Thyroid gland (tissue), 4 donors: ENCODE measurements around the gene DGKD. TPM values are rescaled to one million over a fixed set of nuclear protein-coding genes. Genes with fewer than 3 reads are reported as not detected.

Source experiments
- DNase-seq, 2 donors: peaks; one replicate each; pipeline ENCODE4 v3.0.0-alpha.2; 2019
- H3K27ac ChIP-seq, 3 donors: fragments of 200-600 bp; sonication (generic); 1 replicate in 2 of 3; 2 replicates in 1 of 3; pipeline ENCODE4 v1.5.1; 2016 to 2019; ENCODE audit warnings: mild to moderate bottlenecking in 1 of 3, moderate library complexity in 1 of 3
- H3K27me3 ChIP-seq: fragments of 200-600 bp; sonication (generic); one replicate; pipeline ENCODE4 v1.5.1; 2019
- H3K36me3 ChIP-seq, 2 donors: fragments of 200-600 bp; sonication (generic); one replicate each; pipeline ENCODE4 v1.5.1; 2016 to 2019
- H3K4me1 ChIP-seq, 2 donors: fragments of 200-600 bp; sonication (generic); one replicate each; pipeline ENCODE4 v1.5.1; 2017 to 2019
- H3K4me3 ChIP-seq, 3 donors: fragments of 200-600 bp; sonication (generic); replicated peaks in 1 of 3; 1 replicate in 2 of 3; 2 replicates in 1 of 3; pipeline ENCODE4 v1.5.1; 2016; ENCODE audit warnings: mild to moderate bottlenecking in 1 of 3
- H3K9me3 ChIP-seq: fragments of 200-600 bp; sonication (generic); one replicate; pipeline ENCODE4 v1.5.1; 2017
- POLR2A ChIP-seq, 2 donors: fragments of 450-650 bp; IDR thresholded peaks; one replicate each; pipeline ENCODE4 v1.6.1; 2017; ENCODE audit warnings: antibody characterized with exemption in 2 of 2, mild to moderate bottlenecking in 2 of 2, moderate library complexity in 1 of 2
- WGBS, 2 donors: methylation state at CpG; one replicate each; pipeline ENCODE4 v1.1.5; 2017; 5-methylcytosine and 5-hydroxymethylcytosine counted together
- intact Hi-C: fragments of 100-400 bp; cut with DNase I; formaldehyde crosslinking; loops from one replicate; pipeline ENCODE4 v1.15.1; 2023
- total RNA-seq, 4 donors: library from RNA; depleted of rRNA; stranded (reverse); fragments of >200 nt; gene quantifications; one replicate each; pipeline ENCODE4 v1.2.3, GENCODE V29; 2016
- TF ChIP-seq, protein P1 (sequence below), 6 experiments: fragments of 200-600 bp in 3 of 6; fragments of 450-650 bp in 3 of 6; sonication (generic) in 3 of 6; IDR thresholded peaks; one replicate each; pipeline ENCODE4 v1.5.1; 2016 to 2019; ENCODE audit warnings: antibody characterized with exemption in 6 of 6, mild to moderate bottlenecking in 2 of 6, inconsistent platforms in 1 of 6, moderate library complexity in 1 of 6

The DGKD gene
- 10 to 100 TPM; 22.3 to 71.7 (median 27.3) TPM for total RNA-seq

DNA sequence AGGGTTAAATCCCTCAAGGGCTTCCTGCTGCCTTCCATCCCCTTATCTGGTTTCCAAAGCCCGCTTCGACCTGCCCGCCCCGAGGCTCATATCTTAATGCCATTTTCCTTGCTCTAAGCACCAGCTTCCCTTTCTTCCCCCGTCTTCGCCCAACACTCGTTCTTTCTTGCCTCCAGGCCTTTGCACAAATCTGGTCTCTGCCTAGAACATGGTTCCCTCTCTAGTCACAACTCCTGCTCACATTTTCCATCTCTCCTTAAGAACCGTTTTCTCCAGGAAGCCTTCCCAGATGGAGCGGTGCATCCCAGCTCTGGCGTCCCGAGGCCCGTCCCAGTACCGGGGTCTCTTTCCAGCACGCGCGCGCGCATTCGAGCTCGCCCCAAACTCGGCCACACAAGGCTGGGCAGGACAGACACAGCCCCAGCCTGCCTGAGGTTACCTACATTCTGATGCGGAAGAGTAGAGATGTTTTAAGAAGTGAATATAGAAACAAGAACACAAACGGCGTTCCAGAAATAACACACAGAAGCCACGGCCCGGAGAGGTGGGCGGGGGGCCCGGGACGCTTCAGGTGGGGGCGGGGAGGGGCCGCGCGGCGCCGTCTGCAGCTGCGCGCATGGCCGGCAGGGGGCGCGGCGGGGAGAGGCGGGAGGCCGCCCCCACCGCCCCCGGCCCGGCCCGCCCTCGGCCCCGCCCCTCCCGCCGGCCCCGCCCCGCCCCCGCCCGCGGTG, at the start of gene DGKD:
Gene DGKD, plus strand, starts transcription at position 726 of the 731 bp plus-strand sequence. CDS start 25 bp downstream, outside the sequence.
- Histone ChIP-seq H3K36me3 (no peaks in the 10 kb centered on the region), H3K27me3 (no peaks in the 10 kb centered on the region), H3K9me3 (no peaks in the 10 kb centered on the region), H3K4me3 (peak within 1 kb of the TSS; percentile 27 to 53 (median 47)), H3K4me1 (peaks cover 15 to 34% of the 10 kb centered on the region in 2 donors), H3K27ac (peak within 1 kb of the TSS in 2 of 3 donors; percentile 17 to 68)
- intact Hi-C loops, result loop anchor here (5.0 to 10.0 kb wide), 2 partner anchors 88 to 99 kb away; partner anchors contain the start of gene ATG16L1
- TF ChIP-seq, protein P1, sequence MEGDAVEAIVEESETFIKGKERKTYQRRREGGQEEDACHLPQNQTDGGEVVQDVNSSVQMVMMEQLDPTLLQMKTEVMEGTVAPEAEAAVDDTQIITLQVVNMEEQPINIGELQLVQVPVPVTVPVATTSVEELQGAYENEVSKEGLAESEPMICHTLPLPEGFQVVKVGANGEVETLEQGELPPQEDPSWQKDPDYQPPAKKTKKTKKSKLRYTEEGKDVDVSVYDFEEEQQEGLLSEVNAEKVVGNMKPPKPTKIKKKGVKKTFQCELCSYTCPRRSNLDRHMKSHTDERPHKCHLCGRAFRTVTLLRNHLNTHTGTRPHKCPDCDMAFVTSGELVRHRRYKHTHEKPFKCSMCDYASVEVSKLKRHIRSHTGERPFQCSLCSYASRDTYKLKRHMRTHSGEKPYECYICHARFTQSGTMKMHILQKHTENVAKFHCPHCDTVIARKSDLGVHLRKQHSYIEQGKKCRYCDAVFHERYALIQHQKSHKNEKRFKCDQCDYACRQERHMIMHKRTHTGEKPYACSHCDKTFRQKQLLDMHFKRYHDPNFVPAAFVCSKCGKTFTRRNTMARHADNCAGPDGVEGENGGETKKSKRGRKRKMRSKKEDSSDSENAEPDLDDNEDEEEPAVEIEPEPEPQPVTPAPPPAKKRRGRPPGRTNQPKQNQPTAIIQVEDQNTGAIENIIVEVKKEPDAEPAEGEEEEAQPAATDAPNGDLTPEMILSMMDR (IDR thresholded peaks at IDR 0.05), result peak in 2 of 6 experiments; percentile 19 to 79
- no peak for TF ChIP-seq POLR2A (IDR thresholded peaks at IDR 0.05)
- 8 to 10% methylated on average over 25 to 26 of the region's 56 CpGs for WGBS, 2 donors
- peak; percentile 47 to 60 for DNase-seq

GRCh38 chr2:233307565-233307964, 46.7 kb upstream of the DGKD start, which contains the start of gene SAG:
TSS of gene SAG (plus strand) at chr2:233307816. CDS start at chr2:233309190, 1,374 bp downstream.
- H3K9me3 ChIP-seq, result no peaks in the 10 kb centered on the region
- WGBS, 2 donors, result 83 to 87% methylated on average over 7 of the region's 7 CpGs
- H3K27ac ChIP-seq, result no peak within 1 kb of the TSS
- H3K36me3 ChIP-seq, result no peaks in the 10 kb centered on the region
- no peak for TF ChIP-seq POLR2A (IDR thresholded peaks at IDR 0.05)
- TF ChIP-seq, protein P1 (IDR thresholded peaks at IDR 0.05), result no peak
- intact Hi-C loops, result no loop called here
- H3K4me1 ChIP-seq, result no peaks in the 10 kb centered on the region
- H3K4me3 ChIP-seq, result no peak within 1 kb of the TSS
- DNase-seq, result no peak
- H3K27me3 ChIP-seq, result no peaks in the 10 kb centered on the region

DNA sequence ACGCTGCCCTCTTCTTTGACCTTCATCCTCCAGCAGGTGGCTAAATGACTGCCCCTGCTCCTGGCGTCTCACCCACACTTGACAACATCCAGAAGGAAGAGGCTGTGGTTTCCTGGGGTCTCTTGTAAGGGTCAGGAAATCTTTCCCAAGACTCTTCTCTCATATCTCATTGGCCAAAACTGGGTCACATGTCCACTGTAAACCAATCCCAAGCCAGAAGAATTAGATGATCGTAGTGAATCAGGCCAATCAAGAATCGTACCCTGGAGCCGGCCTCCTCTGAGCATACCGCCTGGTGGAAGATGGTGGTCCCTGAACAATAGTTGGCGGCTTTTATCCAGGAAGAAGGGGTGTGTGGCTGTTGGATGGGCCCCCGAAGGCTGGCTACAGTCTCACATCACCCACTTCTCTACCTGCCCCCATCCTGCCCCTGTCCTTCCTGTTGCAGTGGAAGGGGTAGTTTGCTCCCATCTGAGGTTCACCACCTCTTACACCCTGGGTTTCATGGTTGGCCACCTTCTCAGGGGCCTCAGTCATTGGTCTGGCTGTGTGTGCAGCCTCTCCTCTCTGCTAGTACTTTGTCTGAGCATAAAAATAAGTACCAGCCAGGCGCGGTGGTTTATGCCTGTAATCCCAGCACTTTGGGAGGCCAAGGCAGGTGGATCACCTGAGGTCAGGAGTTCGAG, 42.9 kb upstream of the DGKD start:
- Histone ChIP-seq H3K27ac (no peak overlapping the region), H3K36me3 (no peaks in the 10 kb centered on the region), H3K4me3 (no peak overlapping the region), H3K9me3 (no peaks in the 10 kb centered on the region), H3K4me1 (no peaks in the 10 kb centered on the region), H3K27me3 (no peaks in the 10 kb centered on the region)
- no peak for DNase-seq
- intact Hi-C loops, result no loop called here
- TF ChIP-seq, protein P1 (IDR thresholded peaks at IDR 0.05), result no peak
- TF ChIP-seq POLR2A (IDR thresholded peaks at IDR 0.05), result no peak
- WGBS, 2 donors, result 91 to 94% methylated on average over 11 of the region's 11 CpGs

GRCh38 chr2:233312874-233313273, 41.4 kb upstream of the DGKD start:
- intact Hi-C loops, result no loop called here
- no peak overlapping the region for H3K27ac ChIP-seq
- no peaks in the 10 kb centered on the region for H3K9me3 ChIP-seq
- H3K27me3 ChIP-seq, result no peaks in the 10 kb centered on the region
- 83 to 86% methylated on average over 7 to 8 of the region's 8 CpGs for WGBS, 2 donors
- H3K4me1 ChIP-seq, result no peaks in the 10 kb centered on the region
- H3K36me3 ChIP-seq, result no peaks in the 10 kb centered on the region
- no peak for TF ChIP-seq POLR2A (IDR thresholded peaks at IDR 0.05)
- TF ChIP-seq, protein P1 (IDR thresholded peaks at IDR 0.05), result no peak
- no peak for DNase-seq
- no peak overlapping the region for H3K4me3 ChIP-seq
